Left ventricle myocardium superior (tissue), 1 donor: Measurements from ENCODE around the gene DHRSX. TPM values are rescaled to one million over a fixed set of nuclear protein-coding genes. Genes with fewer than 3 reads are reported as not detected.
A peak's percentile ranks its signal among the peaks of the same experiment; 100 is the strongest.

Source experiments
- ATAC-seq: fragments of 200-7000 bp; cut with Tn5 transposase; one replicate; pipeline ENCODE4 v1.9.1; 2020; ENCODE audit warnings: mild to moderate bottlenecking, moderate library complexity
- DNase-seq: peaks from one replicate; pipeline ENCODE4 v3.0.0-alpha.2; 2020
- intact Hi-C: fragments of 100-400 bp; cut with micrococcal nuclease; formaldehyde crosslinking; loops from one replicate; pipeline ENCODE4 v1.11.0; 2022
- total RNA-seq: library from RNA; stranded (reverse); fragmentation: NEBNext Ultra II Directional; extraction: Animal tissue kit (Norgen Biotek cat#: 25700); gene quantifications from one replicate; pipeline ENCODE4 v1.2.1, GENCODE V29; 2021
- donor health status: DM: no; HTN: yes; CAD: no; lungs with severe emphysema.

Gene DHRSX
- total RNA-seq, 1 donor from 2014 or later, result 38.4 TPM

- intact Hi-C loops, result no loop called here
- no peak for ATAC-seq
Measured at GRCh38 chrX:2343413-2343812, 157.4 kb downstream of the DHRSX start.

DNA sequence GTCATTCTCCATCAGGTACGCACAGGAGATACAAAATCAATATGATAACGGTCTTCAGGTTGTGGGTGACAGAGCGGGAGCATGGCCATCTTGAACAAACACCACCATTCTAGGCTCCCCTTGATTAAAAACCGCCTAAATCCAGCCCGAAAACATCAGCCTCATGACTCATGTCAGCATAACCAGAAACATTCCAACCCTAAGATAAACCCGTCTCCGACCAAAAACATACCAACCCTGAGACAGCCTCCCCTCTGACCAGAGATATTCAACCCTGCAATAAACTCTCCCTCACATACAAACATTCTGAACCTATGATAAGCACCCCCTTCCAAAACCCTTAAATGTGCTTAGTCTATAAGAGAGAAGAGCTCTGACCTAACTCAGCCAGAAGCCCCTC is 157.9 kb downstream of the DHRSX start:
- peak; percentile 1 for ATAC-seq
- intact Hi-C loops, result no loop called here
- DNase-seq, result no peak

More at GRCh38 chrX:2343413-2343812, 157.4 kb downstream of the DHRSX start:
- DNase-seq, result no peak

DNA sequence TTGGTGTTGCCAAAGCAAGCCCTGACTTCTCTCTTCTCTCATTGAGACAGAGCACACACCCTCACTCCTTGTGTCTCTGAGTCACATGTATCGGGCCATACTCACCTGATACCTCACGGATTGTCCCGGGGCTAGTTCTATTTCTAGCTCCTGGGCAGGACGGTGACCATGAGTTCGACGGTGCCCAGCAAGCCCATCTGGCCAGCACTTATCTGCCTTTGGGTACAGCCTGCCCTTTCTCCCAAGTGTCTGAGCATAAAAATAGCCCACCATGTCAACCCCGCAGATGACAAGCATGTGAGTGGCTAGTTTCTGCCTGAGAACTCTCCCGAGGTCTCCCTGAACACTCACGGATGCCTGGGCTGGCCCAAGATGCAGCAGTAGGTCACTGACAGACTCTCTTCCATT is 158.5 kb downstream of the DHRSX start:
- ATAC-seq (peak; percentile 99), DNase-seq (peak; percentile 79)
- intact Hi-C loops, result no loop called here

DNA sequence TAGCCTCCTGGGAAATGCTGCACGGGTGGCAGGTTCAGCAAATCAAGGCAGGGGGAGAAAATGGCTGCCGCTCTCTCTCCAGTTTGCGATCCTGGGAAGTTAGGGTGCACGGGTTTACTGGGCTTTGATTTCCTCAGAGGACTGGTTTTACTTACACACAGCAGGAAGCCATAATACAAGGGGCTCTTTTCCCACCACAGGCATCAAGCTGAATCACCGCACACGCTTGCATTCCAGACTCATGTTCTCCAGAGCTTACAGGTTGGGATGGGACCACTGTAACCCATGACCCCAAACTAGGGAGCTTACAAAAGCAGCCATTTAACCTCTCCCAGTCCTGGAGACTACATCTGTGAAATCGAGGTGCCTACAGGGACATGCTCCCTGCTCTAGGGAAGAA is 159.8 kb downstream of the DHRSX start:
- ATAC-seq, result no peak
- intact Hi-C loops, result no loop called here
- DNase-seq, result no peak

DNA sequence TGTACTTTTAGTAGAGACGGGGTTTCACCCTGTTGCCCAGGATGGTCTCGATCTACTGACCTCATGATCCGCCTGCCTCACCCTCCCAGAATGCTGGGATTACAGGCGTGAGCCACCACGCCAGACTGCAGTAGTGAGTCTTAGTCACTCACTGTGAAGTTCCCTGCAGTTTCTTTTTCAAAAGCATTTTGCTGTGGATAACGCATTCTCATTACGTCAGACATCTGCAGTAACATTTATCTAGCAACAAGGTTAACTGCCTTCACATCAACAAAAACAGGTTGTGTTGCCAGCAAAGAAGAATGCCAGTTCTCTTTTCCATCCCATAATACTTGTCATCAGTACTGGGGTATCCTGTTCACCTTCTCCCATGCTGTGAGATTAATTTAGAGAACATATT is 164.6 kb downstream of the DHRSX start:
- no peak for ATAC-seq
- no peak for DNase-seq

GRCh38 chrX:2334237-2334636 is 166.5 kb downstream of the DHRSX start:
- DNase-seq, result no peak
- intact Hi-C loops, result no loop called here
- ATAC-seq, result no peak

More for the DNA sequence above, 164.6 kb downstream of the DHRSX start:
- intact Hi-C loops, result no loop called here

- intact Hi-C loops, result no loop called here
- ATAC-seq, result peak; percentile 25
- DNase-seq, result no peak
Measured at GRCh38 chrX:2332252-2332651, 168.5 kb downstream of the DHRSX start.

- DNase-seq (no peak), ATAC-seq (no peak)
- intact Hi-C loops, result no loop called here
Measured at GRCh38 chrX:2330910-2331309, 169.9 kb downstream of the DHRSX start.

- ATAC-seq (no peak), DNase-seq (no peak)
- intact Hi-C loops, result no loop called here
Measured at GRCh38 chrX:2330487-2330886, 170.3 kb downstream of the DHRSX start.

DNA sequence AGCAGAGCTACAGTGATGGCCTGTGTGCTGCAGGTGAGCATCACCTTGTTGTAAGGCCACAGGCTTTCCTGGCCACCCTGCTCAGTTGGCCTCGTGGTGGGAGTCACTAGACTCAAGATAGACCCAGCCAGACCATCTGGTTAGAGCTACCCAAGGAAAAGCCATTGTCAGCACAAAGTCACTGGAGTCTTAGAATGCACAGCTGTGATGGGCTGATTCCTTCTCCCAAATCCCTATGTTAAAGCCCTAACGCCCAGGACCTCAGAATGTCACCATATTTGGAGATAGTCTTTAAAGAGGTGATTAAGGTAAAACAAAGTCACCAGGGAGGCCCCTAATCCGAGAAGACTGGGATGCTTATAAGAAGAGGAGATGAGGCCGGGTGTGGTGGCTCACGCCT is 173.4 kb downstream of the DHRSX start:
- ATAC-seq (no peak), DNase-seq (no peak)
- intact Hi-C loops, result no loop called here

GRCh38 chrX:2325076-2325784 is 175.5 kb downstream of the DHRSX start:
- DNase-seq (peak; percentile 54), ATAC-seq (no peak)
- intact Hi-C loops, result no loop called here

GRCh38 chrX:2324151-2324550 is 176.6 kb downstream of the DHRSX start:
- intact Hi-C loops, result no loop called here
- ATAC-seq, result no peak
- DNase-seq, result no peak

DNA sequence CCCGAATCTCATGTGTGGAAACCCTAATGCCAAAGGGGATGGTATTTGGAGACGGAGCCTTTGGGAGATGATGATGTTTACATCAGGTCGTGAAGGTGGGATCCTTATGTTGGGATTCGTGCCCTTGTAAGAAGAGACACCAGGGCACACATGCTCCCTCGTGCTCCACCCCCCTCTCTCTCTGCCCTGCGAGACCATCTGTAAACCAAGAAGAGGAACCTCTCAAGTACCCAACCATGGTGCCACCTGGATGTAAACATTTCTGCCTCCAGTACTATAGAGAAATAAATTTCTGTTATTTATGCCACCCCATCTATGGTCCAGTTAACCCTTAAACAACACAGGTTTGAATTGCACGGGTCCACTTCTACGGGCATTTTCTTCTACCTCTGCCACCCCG is 179.4 kb downstream of the DHRSX start:
- intact Hi-C loops, result no loop called here
- DNase-seq (no peak), ATAC-seq (peak; percentile 49)

DNA sequence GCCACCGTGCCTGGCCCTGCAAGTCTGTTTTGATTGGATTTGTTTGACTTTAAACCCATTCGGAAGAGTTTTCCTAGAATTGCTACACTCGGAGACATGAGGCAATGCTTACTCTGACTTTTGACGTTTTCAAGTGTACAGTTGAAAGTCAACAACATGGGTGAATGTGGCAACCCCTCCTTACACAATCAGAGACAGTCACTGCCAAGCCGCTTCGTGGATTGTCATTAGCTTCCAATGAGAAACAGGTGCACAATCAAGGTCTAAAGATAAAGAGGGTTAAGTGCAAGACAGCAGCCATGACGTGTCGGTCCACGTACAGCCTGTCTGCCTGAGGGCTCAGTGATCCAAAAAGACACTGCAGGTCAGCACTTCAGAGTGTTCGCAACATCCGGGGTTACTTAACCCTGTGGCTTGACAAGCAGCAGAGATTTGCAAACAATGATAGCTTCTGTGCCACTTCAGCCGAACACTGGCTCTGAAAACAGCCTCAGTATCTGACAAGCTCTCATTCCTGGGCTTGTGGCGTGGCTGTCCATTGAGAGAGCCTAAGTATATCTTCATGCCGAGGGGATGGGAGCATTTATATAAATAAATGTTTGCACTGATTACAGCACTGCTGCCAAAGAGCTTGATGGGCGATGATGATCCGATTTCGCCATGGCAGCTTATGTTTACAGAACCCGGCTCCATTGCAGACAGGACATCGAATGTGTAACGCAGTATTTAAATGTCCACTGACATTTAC is 180.0 kb downstream of the DHRSX start:
- intact Hi-C loops, result no loop called here
- ATAC-seq, result peak; percentile 93
- peak; percentile 73 for DNase-seq

GRCh38 chrX:2320089-2320488 is 180.7 kb downstream of the DHRSX start:
- intact Hi-C loops, result no loop called here
- ATAC-seq, result no peak
- no peak for DNase-seq

GRCh38 chrX:2318371-2318770 is 182.4 kb downstream of the DHRSX start:
- intact Hi-C loops, result no loop called here
- DNase-seq, result no peak
- no peak for ATAC-seq

- intact Hi-C loops, result no loop called here
- DNase-seq, result no peak
- no peak for ATAC-seq
Measured at GRCh38 chrX:2317527-2318055, 183.2 kb downstream of the DHRSX start.

DNA sequence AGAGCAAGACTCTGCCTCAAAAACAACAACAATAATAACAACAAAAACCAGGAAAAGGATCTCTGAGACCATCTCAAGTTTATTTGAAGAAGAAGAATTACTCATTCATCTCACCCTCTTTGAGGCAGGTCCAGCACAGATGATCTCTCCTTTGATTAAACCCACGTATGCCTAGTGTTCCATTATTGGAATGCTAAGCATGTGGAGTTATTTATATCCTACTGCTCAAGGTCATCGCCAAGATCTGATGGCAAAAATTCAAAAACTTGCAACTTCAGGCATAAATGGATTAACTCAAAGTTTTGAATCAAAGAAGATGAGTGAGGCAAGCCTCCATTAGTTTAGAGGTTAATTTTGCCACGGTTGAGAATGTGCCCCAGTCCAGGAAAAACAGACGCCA is 184.2 kb downstream of the DHRSX start:
- intact Hi-C loops, result no loop called here
- DNase-seq (no peak), ATAC-seq (no peak)

DNA sequence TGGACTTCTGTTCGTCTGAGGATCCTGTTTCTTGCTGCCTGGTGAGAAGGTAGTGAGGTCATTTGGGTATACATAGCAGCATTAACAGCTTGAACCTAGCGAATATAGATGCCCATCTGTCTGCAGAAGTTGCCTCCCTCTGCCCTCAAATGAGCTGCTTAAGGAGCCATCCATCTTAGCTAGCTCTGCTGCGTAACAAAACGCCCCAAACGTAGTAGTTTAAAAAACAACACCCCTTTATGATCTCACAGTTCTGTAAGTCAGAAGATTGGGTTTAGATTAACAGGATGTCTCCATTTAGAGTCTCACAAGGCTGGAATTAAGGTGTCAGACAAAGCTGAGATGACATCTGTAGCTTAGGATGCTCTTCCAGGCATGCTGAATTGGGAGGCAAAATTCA is 185.3 kb downstream of the DHRSX start:
- intact Hi-C loops, result no loop called here
- ATAC-seq (no peak), DNase-seq (no peak)

DNA sequence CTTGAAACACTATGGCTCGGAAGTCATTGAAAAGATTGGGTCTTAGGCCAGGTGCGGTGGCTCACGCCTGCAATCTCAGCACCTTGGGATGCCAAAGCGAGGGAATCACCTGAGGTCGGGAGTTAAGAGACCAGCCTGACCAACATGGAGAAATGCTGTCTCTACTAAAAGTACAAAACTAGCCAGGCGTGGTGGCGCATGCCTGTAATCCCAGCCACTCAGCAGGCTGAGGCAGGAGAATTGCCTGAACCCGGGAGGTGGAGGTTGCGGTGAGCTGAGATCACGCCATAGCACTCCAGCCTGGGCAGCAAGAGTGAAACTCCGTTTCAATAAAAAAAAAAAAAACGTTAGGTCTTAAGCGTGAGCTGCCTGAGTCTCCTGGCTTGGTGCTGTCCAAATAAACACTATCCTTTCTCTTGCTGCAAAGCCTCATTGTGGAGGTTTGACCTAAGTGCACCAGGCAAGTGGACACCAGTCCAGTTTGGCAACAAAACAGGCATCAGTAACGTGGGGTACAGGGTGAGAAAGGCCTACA is 185.9 kb downstream of the DHRSX start:
- no peak for DNase-seq
- ATAC-seq, result no peak
- intact Hi-C loops, result no loop called here
